SH-SY5Y (cell line): ENCODE results near the gene RNASEH2B.

Experiments
- GATA2 ChIP-seq: IDR thresholded peaks from 2 replicates; pipeline ENCODE4 v1.6.1; 2011; ENCODE audit warnings: mild to moderate bottlenecking, low read depth, low read length
- GATA3 ChIP-seq: IDR thresholded peaks from 2 replicates; pipeline ENCODE4 v1.6.1; 2011; ENCODE audit warnings: low read depth, mild to moderate bottlenecking, low read length, moderate library complexity

The RNASEH2B gene

GRCh38 chr13:50892210-50892944 is 17.2 kb upstream of the RNASEH2B start:
- 0 out of 2 replicates have a peak, but pooled peaks have one; percentile 35 for TF ChIP-seq GATA3
- peak; percentile 54 for TF ChIP-seq GATA2

GRCh38 chr13:50893211-50893852 is 16.3 kb upstream of the RNASEH2B start:
- TF ChIP-seq GATA2 (peak; percentile 75), GATA3 (peak; percentile 93)

- TF ChIP-seq GATA2 (no peak), GATA3 (no peak)
Measured at GRCh38 chr13:50894012-50894411, 15.6 kb upstream of the RNASEH2B start.

- no peak for TF ChIP-seq GATA3
- no peak for TF ChIP-seq GATA2
Measured at GRCh38 chr13:50894504-50894903, 15.1 kb upstream of the RNASEH2B start.

- TF ChIP-seq GATA2 = no peak
- no peak for TF ChIP-seq GATA3
Measured at GRCh38 chr13:50898338-50898737, 11.3 kb upstream of the RNASEH2B start.

- no peak for TF ChIP-seq GATA2
- no peak for TF ChIP-seq GATA3
Measured at GRCh38 chr13:50901701-50902100, 7.9 kb upstream of the RNASEH2B start.

GRCh38 chr13:50905256-50905655 is 4.3 kb upstream of the RNASEH2B start:
- no peak for TF ChIP-seq GATA3
- no peak for TF ChIP-seq GATA2

GRCh38 chr13:50907781-50908180 is 1.8 kb upstream of the RNASEH2B start:
- no peak for TF ChIP-seq GATA3
- no peak for TF ChIP-seq GATA2

- TF ChIP-seq GATA3 (no peak), GATA2 (no peak)
Measured at GRCh38 chr13:50908371-50908770, 1.2 kb upstream of the RNASEH2B start.

GRCh38 chr13:50910485-50910805 is 854 bp downstream of the RNASEH2B start:
- TF ChIP-seq GATA3 = no peak
- no peak for TF ChIP-seq GATA2

- TF ChIP-seq GATA3 (no peak), GATA2 (no peak)
Measured at GRCh38 chr13:50911081-50911631, 1.6 kb downstream of the RNASEH2B start.

- TF ChIP-seq GATA2 = no peak
Measured at GRCh38 chr13:50911937-50912795, 2.6 kb downstream of the RNASEH2B start.

GRCh38 chr13:50912851-50913250 is 3.3 kb downstream of the RNASEH2B start:
- no peak for TF ChIP-seq GATA2
- no peak for TF ChIP-seq GATA3

GRCh38 chr13:50914176-50914700 is 4.6 kb downstream of the RNASEH2B start:
- TF ChIP-seq GATA3 (no peak), GATA2 (no peak)

- TF ChIP-seq GATA3 = no peak
- no peak for TF ChIP-seq GATA2
Measured at GRCh38 chr13:50914848-50915247, 5.3 kb downstream of the RNASEH2B start.
